K562 (cell line): ENCODE results near the gene UFSP1.

Source experiments
- CHD2 ChIP-seq: IDR thresholded peaks from 2 replicates; pipeline ENCODE4 v1.6.1; 2011; ENCODE audit warnings: low read depth, low read length
- CTCF ChIP-seq, 3 experiments: IDR thresholded peaks in 2 of 3; conservative IDR thresholded peaks in 1 of 3; 2 replicates each; pipeline ENCODE4 v1.5.1; 2011 to 2012; ENCODE audit warnings: low read length in 3 of 3, mild to moderate bottlenecking in 3 of 3, control low read depth in 2 of 3, improper control_type of control experiment in 1 of 3, inconsistent platforms in 1 of 3, low read depth in 1 of 3, mixed read lengths in 1 of 3, moderate library complexity in 1 of 3; ENCODE audit not compliant: insufficient read depth in 2 of 3
- E2F8 ChIP-seq: fragments of 450-650 bp; IDR thresholded peaks from 2 replicates; pipeline ENCODE4 v1.7.1; 2018; ENCODE audit warnings: mild to moderate bottlenecking, low read depth; ENCODE audit not compliant: partially characterized antibody
- FOSL1 ChIP-seq: fragments of 200-800 bp; sonication (Bioruptor generic); conservative IDR thresholded peaks from 2 replicates; pipeline ENCODE4 v1.6.1; 2016; ENCODE audit warnings: missing genetic modification characterization, missing compliant biosample characterization
- GTF2F1 ChIP-seq: IDR thresholded peaks from 2 replicates; pipeline ENCODE4 v1.6.1; 2011; ENCODE audit warnings: low read depth, low read length, improper control_type of control experiment
- MXD1 ChIP-seq: fragments of 250-450 bp; sonication (Bioruptor Pico); IDR thresholded peaks from 2 replicates; pipeline ENCODE4 v1.8.0; 2021; ENCODE audit warnings: borderline replicate concordance, mild to moderate bottlenecking, moderate library complexity; ENCODE audit not compliant: poor library complexity, severe bottlenecking
- NR1H2 ChIP-seq: sonication (generic); formaldehyde crosslinking; IDR thresholded peaks from 2 replicates; pipeline ENCODE4 v1.4.0; 2020; ENCODE audit warnings: mild to moderate bottlenecking, missing genetic modification reagents
- POLR2A ChIP-seq: fragments of 450-650 bp; conservative IDR thresholded peaks from 2 replicates; pipeline ENCODE4 v1.6.1; 2016
- SIN3B ChIP-seq: fragments of 450-650 bp; IDR thresholded peaks from 2 replicates; pipeline ENCODE4 v1.6.1; 2017; ENCODE audit warnings: low read depth, mild to moderate bottlenecking, moderate library complexity
- TAF1 ChIP-seq: IDR thresholded peaks from 2 replicates; pipeline ENCODE4 v1.6.1; 2011; ENCODE audit warnings: mild to moderate bottlenecking, low read length, moderate library complexity; ENCODE audit not compliant: insufficient read depth, control insufficient read depth, severe bottlenecking; ENCODE audit errors: extremely low read depth
- TARDBP ChIP-seq: fragments of 450-650 bp; IDR thresholded peaks from 2 replicates; pipeline ENCODE4 v1.6.1; 2016
- TCF7L2 ChIP-seq: fragments of 150-350 bp; IDR thresholded peaks from 2 replicates; pipeline ENCODE4 v1.6.1; 2016; ENCODE audit warnings: low read depth, mild to moderate bottlenecking, low read length, moderate library complexity
- ZBTB7A ChIP-seq: IDR thresholded peaks from 2 replicates; pipeline ENCODE4 v1.6.1; 2011; ENCODE audit warnings: low read depth, mild to moderate bottlenecking, low read length, moderate library complexity, borderline replicate concordance; ENCODE audit not compliant: control insufficient read depth
- ZNF436 ChIP-seq: fragments of 250-450, 450-650 bp; sonication (Bioruptor Pico); formaldehyde crosslinking; IDR thresholded peaks from 2 replicates; pipeline ENCODE4 v1.7.0; 2020; ENCODE audit warnings: mild to moderate bottlenecking

- TF ChIP-seq TCF7L2 (no peak), GTF2F1 (no peak), TAF1 (no peak), SIN3B (no peak), CHD2 (no peak), ZBTB7A (no peak), TARDBP (no peak), NR1H2 (CRISPR knock-in tag) (no peak), CTCF (IDR thresholded peaks at IDR 0.05 in 2 of 3, conservative IDR thresholded peaks at IDR 0.05 in 1 of 3; ENCODE audit: insufficient read depth in 2 of 3, low read depth in 1 of 3, low read length in 3 of 3) (no peak), MXD1 (no peak), FOSL1 (no peak), ZNF436 (CRISPR knock-in tag) (no peak), E2F8 (no peak), POLR2A (no peak)
These were observed 12.4 kb upstream of the UFSP1 start for GRCh38 chr7:100901921-100902332.
